CD4-positive, alpha-beta T cell treated with Interleukin-15 for 4 hours (primary cell): ENCODE measurements around the gene MGLL.

ENCODE experiments used
- DNase-seq: peaks from one replicate; pipeline ENCODE4 v3.0.0-alpha.2; 2020; ENCODE audit warnings: low spot score

Gene MGLL

GRCh38 chr3:127674101-127674721, 148.1 kb downstream of the MGLL start:
- no peak for DNase-seq

GRCh38 chr3:127673191-127674100, 148.9 kb downstream of the MGLL start:
- DNase-seq = peak; percentile 47

GRCh38 chr3:127672429-127673190, 149.7 kb downstream of the MGLL start, which contains the start of gene ABTB1:
Gene ABTB1, plus strand, starts transcription at chr3:127672952. Its CDS starts 74 bp downstream, at chr3:127673026.
- DNase-seq = peak; percentile 85

- DNase-seq = peak; percentile 13
Measured at GRCh38 chr3:127671523-127672428, 150.5 kb downstream of the MGLL start.

- no peak for DNase-seq
Measured at GRCh38 chr3:127670761-127671522, 151.4 kb downstream of the MGLL start.

GRCh38 chr3:127670229-127670559, 152.1 kb downstream of the MGLL start:
- DNase-seq = no peak

- DNase-seq = no peak
Measured at GRCh38 chr3:127669541-127670228, 152.6 kb downstream of the MGLL start.

GRCh38 chr3:127668906-127669305, 153.4 kb downstream of the MGLL start:
- no peak for DNase-seq

GRCh38 chr3:127667119-127667681, 155.1 kb downstream of the MGLL start:
- no peak for DNase-seq

GRCh38 chr3:127666676-127667075, 155.6 kb downstream of the MGLL start:
- DNase-seq = no peak

GRCh38 chr3:127665586-127665985, 156.7 kb downstream of the MGLL start:
- DNase-seq = no peak

GRCh38 chr3:127665165-127665564, 157.2 kb downstream of the MGLL start:
- no peak for DNase-seq

- DNase-seq = no peak
Measured at GRCh38 chr3:127663151-127663550, 159.2 kb downstream of the MGLL start.

- DNase-seq = no peak
Measured at GRCh38 chr3:127662001-127662469, 160.3 kb downstream of the MGLL start.

GRCh38 chr3:127661600-127661999, 160.7 kb downstream of the MGLL start:
- no peak for DNase-seq

GRCh38 chr3:127660621-127661251, 161.6 kb downstream of the MGLL start:
- no peak for DNase-seq

- DNase-seq = no peak
Measured at GRCh38 chr3:127658234-127658633, 164.1 kb downstream of the MGLL start.

GRCh38 chr3:127656906-127657305, 165.4 kb downstream of the MGLL start:
- no peak for DNase-seq

- DNase-seq = no peak
Measured at GRCh38 chr3:127655641-127656040, 166.7 kb downstream of the MGLL start.
